HT1080 (cell line): ENCODE data around the gene ISG20L2. TPM values are rescaled to one million over a fixed set of nuclear protein-coding genes. Genes with fewer than 3 reads are reported as not detected.
A peak's percentile ranks its signal among the peaks of the same experiment; 100 is the strongest.

Experiments
- DNase-seq: peaks from one replicate; pipeline ENCODE4 v3.0.0-alpha.2; 2015; ENCODE audit warnings: low read depth
- total RNA-seq: library from RNA; depleted of rRNA; stranded (reverse); fragments of >200 nt; shearing (Covaris generic); gene quantifications from 2 replicates; pipeline ENCODE4 v1.2.3, GENCODE V29; 2014

ISG20L2 gene
- total RNA-seq, 1 experiment from 2014 or later, result 39.8 TPM

- no peak for DNase-seq
Measured at GRCh38 chr1:156690675-156691036, 37.9 kb downstream of the ISG20L2 start.

DNA sequence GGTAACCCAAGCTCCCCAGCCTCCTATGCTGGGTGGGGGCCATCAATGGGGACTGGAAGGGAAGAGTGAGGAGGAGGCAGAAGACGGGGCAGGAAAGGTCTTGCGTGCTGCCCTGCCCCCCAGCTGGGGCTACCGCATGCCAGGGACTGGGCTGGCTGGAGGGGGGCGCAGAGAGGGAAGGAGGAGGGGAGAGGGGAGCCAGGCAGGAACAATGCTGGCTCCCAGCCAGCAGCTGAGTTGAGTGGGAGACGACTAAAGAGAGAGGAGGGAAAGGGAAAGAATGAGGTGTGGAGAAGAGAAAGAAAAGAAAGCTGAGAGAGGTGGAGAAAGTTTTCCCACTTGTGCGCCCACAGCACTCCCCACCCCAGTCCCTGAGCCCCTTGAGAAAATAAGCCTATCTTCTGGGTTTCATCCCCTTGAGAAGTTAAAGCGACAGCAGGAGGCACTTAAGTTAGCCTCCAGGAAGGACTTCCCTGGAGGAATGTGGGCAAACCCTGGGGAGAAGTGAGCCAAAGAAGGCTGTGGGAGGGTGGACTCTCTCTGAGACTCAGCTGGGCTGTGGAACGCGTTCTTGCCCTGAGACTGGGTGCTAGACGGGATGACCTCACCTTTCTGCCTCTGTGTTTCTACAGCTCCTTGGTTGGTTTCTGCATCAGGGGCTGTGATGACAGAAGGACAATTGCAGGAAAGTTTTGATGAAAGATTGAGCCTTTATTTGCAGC lies 38.5 kb downstream of the ISG20L2 start:
- DNase-seq, result peak; percentile 29

- peak; percentile 88 for DNase-seq
Measured at GRCh38 chr1:156689035-156689952, 39.3 kb downstream of the ISG20L2 start.

DNA sequence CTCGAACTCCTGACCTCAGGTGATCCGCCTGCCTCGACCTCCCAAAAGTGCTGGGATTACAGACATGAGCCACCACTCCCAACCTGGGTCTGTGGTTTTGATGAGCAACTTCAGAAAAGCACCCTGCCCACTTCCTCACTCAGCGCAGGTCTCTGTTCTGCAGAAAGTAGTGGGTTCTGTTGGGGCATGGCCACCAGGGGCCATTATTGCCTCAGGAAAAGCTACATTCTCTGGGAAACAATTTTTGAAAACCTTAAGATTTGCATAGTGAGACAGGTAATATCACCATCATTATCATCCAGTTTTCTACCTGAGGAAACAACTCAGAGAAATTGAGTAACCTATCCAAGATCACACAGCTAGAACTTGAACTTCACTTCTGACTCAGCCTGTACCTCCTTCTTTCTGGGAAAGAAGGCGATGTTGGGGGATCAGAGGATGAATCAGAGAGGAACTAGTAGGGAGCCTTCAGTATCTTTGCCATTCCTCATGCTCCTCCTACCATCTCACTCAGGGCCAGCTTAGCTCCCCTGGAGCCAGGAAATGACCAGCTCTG lies 44.3 kb downstream of the ISG20L2 start:
- DNase-seq, result peak; percentile 86

DNA sequence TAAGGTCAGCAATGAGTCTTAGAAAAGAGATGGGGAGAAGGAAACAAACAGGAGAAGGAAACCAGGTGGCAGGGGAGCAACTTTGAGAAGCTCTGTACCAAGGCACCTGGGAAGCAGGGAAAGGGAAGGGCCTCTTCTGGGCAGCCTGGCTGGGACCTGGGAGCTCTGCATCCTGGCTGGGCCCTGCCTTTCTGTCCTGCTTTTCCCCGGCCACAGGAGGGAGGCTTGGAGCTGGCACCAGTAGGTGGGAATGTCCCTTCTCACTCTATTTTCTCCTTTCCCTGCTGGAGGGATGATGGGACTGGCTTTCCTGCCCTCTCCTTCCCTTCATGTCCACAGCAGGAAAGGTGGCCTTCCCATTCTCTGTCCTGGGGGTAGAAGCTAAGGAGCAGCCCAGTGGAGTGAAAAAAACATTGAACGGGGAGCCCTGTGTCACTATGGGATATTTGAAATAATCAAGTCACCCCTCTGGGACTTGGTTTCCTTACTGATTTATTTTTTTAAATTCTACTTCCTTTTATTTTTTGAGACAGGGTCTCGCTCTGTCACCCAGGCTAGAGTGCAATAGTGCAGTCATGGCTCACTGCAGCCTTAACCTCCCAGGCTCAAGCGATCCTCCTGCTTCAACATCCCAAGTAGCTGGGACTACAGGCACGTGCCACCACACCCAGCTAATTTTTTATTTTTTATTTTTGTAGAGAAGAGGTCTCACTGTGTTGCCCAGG lies 46.2 kb downstream of the ISG20L2 start:
- DNase-seq, result no peak

- no peak for DNase-seq
Measured at GRCh38 chr1:156681196-156681960, 47.2 kb downstream of the ISG20L2 start.

GRCh38 chr1:156680056-156680455 lies 48.5 kb downstream of the ISG20L2 start:
- no peak for DNase-seq

- DNase-seq, result peak; percentile 70
Measured at GRCh38 chr1:156677616-156678596, 50.7 kb downstream of the ISG20L2 start.

DNA sequence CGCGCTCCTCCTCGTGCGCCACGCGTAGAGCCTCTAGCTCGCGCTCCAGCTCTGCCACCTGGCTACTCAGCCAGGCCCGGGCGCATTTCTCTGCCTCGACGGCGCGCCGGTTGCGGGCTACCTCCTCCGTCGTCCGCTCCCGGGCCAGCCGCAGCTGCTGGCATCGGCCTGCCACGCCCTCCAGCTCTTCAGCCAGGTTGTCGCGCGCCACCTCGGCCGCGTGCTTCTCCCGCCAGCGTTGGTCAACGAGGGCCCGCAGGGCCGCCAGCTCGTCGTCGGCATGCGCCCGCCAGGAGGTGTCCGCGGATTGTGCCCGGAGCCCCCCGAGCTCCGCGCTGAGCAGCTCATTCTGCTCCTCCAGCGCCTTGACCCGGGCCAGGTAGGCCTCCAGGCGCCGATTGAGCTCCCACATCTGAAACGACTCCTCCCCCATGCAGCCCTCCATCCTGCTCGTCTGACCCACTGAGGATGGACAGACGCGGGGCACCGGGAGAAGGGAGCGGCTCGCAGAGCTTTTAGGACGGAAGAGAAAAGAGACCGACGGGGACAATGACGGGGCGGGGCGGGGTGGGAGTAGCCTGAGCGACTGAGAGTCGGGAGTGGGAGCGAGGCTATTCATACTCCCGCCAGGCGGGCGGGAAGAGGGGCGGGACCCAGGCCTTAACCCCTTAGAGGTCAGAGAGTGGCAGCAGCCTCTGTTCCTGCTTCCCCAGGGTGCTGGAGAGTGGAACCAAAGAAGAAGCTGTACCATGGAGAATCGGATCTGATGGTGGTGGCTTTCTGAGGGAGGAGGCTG lies 51.5 kb downstream of the ISG20L2 start, which contains the start of gene NES:
NES (minus strand) TSS at position 588 of the 796 bp plus-strand sequence; CDS start at position 445, 143 bp downstream.
- DNase-seq, result no peak

GRCh38 chr1:156676114-156676819 lies 52.3 kb downstream of the ISG20L2 start:
- no peak for DNase-seq

GRCh38 chr1:156675210-156676113 lies 53.1 kb downstream of the ISG20L2 start:
- no peak for DNase-seq

- no peak for DNase-seq
Measured at GRCh38 chr1:156673387-156674121, 55.0 kb downstream of the ISG20L2 start.
